HG02763 (cell line): ENCODE measurements around the gene NRXN3.

Source experiments
- ATAC-seq: cut with Tn5 transposase; IDR thresholded peaks from one replicate; pipeline ENCODE4 v1.9.1; 2021; ENCODE audit warnings: mild to moderate bottlenecking, moderate library complexity; ENCODE audit not compliant: unreplicated experiment

NRXN3 gene

DNA sequence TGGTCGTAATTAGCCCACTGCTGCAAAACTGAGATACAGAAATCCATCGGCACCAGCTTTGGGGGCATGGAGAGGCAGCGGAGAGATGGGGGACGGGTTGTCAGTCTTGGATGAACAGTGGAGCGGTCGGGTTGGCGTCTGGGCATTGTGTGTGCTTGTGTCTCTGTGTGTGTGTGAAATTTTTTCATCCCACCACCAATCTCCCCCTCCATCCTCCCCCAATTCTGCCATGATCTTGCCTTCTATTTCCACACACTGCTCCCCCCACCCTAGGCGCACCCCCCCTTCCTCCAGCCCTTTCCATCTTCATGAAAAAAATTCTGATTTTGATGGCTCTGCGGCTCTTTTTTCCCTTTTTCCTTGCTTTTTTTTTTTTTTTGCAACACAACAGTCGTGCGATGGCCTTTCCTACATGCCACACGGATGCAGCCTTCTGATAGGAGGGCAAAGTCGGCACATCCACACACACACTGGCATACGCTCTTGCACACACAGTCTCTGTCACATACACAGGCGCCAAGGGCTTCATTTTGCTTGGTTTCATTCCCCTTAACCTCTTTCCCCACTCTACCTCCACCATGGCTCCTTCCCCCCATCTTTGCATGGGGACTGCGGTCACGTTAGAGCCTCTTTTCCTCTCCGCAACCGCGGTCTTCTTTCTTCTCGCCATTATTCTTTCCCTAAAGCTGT lies 3.3 kb downstream of the NRXN3 start:
- ATAC-seq = no peak

- no peak for ATAC-seq
Measured at GRCh38 chr14:78175412-78175811, 5.2 kb downstream of the NRXN3 start.

DNA sequence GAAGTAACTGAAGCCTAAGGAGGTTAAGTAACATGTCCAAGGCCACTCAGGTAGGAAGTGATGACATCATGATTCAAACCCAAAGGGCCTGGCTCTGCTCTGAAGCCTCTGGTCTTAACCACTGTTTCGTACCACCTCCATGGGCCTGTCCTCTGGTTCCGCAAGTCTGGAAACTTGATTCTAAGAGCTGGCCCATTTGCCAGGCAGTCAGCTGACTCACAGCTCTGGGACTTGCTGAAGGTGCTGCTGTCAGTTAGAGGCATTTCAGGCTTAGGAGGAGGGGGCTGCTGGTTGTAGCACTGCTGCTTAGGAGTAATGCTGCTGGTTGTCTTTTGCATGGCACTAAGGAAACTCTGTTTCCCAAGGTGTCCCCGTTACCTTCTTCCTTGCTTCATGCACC lies 7.9 kb downstream of the NRXN3 start:
- ATAC-seq = no peak

DNA sequence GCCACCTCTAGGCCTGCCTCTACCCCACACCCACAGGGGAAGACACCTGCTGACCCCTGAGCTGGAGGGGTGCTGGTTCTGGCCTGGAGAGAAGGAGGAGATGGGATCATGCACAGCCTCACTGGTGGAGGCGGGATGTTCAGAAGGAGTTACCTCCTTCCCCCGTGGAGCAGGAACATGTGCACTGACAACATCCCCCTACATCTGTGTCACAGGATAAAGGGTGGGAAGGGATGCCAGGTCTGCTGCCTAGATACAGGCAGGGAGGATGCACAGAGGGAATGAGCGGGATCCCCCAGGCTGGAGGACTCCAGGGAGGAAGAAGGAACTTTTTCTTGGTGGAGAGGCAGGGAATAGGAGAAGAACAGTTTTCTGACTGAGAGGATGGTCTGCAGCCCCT lies 8.8 kb downstream of the NRXN3 start:
- ATAC-seq = no peak

GRCh38 chr14:78181270-78181669 lies 11.1 kb downstream of the NRXN3 start:
- ATAC-seq = no peak

DNA sequence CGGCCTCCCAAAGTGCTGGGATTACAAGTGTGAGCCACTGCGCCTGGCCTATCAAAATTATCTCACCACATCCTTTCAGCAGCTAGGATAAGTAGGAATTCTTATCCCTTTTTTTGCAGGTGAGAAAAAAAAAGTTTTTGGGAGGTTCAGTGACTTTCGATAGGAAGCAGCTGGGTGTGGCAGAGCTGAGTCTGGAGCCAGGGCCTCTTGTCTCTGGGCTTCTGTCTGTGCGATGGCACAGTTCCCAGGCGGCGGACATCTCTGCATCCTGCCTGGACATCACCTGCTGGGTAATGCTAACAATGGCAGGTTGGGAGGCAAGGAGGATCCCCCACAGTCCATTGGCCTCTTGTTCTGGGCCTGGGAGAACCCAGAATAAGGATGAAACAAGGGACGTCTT lies 12.5 kb downstream of the NRXN3 start:
- no peak for ATAC-seq

DNA sequence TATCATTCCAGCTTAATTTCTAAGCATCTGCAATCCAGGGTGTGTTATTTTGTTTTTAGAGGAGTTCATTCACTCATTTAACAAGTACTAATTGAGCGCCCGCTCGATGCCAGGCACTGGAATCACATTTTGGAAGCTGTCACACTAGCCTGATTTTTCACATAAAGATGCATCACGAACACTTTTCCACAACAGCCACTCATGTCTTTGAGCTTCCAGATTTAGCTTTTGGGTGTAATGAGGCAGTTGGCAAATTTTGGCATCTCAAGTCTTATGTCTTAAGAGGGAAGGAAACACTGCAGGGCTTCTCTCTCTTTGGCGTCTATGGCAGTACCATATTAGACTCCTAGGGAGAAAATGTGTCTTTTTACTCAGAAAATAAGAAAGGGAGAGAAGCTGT lies 14.0 kb downstream of the NRXN3 start:
- no peak for ATAC-seq

DNA sequence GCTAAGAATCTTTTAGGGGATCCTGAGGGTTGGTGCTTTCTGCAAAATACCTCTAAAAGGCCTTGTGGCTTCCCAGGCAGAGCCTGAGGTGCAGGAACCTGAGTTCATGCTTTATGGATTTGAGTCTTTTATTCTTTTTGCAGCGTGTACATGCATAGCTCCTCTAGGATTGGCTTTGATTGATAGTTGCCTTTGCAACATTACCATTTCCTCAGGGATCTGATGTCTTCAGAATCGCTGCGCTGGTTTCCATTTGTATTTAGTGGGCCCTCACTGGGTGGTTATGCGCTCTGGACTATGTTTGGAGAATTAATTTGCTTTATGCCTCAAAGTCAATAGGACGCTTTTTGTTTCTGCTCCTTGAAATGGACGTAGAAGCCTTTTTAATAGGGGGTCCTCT lies 16.1 kb downstream of the NRXN3 start:
- ATAC-seq = no peak

GRCh38 chr14:78188882-78189281 lies 18.7 kb downstream of the NRXN3 start:
- ATAC-seq = no peak

GRCh38 chr14:78195431-78195830 lies 25.3 kb downstream of the NRXN3 start:
- ATAC-seq = no peak

DNA sequence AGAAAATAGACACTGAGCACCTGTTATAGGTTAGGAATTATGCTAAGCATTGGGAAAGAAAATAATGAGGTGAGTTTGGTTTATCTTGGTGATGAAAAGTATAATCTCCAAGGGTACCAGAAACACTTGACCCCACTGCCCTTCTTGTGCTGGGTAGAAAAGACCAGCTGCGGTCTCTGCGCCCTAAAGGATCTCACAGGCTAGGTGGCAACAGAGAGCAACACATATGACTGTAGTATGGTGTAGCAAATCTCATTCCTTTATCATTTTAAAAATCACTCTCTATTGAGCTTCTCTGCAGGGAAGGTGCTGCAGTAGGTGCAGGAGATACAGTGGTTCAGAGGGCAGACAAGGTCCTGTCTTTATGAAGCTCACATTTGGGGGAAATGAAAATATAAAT lies 26.1 kb downstream of the NRXN3 start:
- ATAC-seq = no peak

GRCh38 chr14:78197051-78197450 lies 26.9 kb downstream of the NRXN3 start:
- ATAC-seq = no peak

DNA sequence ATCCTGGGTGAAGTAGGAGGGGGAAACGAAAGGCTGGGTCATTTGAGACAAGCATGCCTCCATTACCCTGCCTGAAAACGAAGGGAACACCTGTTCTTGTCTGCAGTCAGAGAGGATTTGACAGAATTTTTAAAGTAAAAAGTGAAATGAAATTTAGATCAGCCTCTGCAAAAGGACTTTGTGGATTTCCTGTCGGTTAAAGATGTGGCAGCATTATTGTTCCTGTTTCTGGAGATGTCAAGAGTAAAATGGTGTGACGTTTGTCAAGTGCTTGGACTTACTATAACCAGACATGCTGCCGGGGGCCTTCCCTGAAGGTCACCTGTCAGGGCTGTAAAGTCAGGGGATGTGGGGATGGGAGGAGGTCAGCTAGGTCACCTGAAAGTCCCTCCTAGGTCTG lies 32.0 kb downstream of the NRXN3 start:
- ATAC-seq = no peak

DNA sequence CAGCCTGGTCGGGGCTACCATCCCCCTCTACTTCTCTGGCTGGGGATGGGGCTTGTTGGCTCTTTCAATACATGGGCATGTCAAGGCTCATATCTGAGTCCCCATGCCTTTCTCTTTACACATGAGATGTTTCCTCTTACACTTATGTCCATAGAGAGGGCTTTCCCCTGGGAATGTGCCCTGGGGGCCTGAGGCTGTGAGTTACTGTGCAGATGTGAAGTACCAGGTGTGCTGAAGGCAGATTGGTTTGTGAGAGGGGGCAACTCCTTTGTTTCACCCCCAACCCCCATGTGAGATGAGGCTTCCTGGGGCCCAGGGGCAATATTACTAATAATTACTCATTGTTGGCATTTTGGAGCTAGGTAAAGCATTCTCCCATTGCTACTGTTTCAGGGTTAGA lies 32.8 kb downstream of the NRXN3 start:
- ATAC-seq = no peak

DNA sequence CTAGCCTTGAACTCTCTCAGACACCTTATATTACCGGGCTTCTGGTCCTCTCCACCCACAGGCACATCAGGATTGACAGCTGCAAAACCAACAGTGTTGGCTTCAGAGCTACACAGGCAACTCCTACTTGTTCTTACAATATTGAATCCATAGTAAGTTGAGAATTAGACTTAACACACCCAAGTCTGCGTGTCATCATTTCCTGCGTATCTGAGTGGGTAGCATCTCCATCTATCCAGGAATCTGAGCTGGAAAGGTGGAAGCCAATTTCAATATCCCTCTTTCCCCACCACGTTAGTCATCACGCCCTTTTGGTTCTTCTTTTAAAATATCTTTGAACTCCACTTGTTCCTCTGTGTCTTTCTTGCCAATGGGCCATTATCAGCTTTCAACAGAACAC lies 37.2 kb downstream of the NRXN3 start:
- ATAC-seq = no peak

GRCh38 chr14:78220273-78220672 lies 50.1 kb downstream of the NRXN3 start:
- ATAC-seq = no peak

- ATAC-seq = no peak
Measured at GRCh38 chr14:78222746-78223145, 52.6 kb downstream of the NRXN3 start.

GRCh38 chr14:78227248-78228077 lies 57.3 kb downstream of the NRXN3 start:
- ATAC-seq = no peak

DNA sequence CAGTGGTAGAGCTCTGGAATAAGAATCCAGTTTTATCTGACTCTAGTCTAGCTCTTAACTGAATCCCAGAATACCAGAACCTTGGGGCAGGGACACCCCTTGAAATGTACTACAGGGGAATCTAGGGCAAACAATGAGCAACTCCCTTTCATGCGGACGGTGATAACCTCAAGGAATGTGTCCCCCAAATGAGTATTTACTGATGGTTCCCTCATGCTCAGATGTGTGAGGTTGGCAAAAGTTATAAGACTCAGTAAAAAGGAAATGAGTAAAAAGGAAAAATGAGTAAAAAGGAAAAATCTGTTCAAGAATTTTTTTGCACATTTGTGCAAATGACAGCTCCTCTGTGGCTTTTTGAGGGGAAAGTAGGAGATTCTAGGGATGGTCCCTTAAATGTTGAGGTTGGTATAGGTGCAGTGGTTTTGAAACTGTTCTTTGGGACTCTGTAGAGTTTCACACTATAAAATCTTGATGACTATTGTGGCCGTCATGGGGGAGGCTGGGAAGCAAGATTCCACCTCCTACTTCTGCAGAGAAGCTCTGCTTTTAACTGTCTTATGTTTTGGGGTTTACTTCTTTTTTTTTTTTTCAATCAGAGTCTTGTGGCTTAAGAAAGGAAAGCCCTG lies 58.6 kb downstream of the NRXN3 start:
- ATAC-seq = no peak

DNA sequence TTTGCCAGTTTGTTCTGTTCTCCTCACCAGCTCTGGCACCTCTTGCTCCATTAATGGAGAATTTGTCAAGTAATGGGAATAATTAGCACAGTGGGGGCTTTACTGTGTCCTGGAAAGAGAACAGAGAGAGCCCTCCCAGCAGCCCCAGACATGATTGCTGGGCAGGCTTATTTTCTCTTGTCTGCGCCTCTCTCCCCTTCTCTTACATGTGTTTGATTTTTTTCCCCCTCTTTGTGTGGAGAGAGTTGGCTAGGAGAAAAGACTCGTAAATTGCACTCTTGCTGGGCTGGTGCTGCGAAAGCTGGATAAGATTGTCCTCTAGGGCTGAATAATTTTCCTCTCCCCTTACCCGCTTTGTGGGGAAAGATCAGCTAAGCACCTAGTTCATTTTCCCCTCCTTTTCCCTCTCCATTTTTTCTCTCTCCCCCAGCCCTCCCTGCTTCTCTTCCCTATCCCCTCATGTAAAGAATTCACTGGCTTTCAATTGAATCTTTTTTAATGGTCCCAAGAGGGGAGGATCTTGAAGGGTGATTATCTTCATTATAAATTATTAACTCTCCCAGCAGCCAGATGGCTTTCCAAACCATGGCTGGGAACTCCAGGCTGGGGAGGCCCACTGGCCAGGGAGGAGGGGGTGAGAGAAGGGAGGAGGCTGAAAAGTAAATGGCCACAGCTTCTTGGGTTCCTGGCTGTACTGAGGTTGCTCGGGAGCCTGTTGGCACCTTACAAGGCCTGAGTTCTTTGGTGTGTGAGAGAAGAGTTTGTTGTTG lies 62.2 kb downstream of the NRXN3 start:
- no peak for ATAC-seq

DNA sequence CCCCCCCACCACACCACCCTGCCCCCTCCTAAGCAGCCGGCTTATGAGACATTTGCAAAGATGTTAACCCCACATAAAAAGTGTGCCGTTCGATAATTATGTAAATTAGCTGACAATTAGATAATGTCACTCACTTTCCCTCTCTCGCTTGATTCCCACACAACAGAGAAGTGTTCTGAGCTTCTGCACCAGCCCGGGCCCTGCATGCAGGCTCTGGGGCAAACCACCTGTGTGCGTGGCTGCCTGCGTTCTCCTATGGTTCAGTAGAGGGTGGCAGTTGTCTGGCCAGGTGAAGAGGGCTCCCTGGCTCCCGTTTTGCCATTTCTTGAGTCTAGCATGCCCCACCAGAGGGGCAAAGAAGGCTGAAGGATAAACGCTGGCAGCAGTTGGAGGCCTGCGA lies 68.0 kb downstream of the NRXN3 start:
- ATAC-seq = no peak
